HG02571 (cell line): Measurements from ENCODE around the gene RHOJ.
"Not testable (repeated sequence)": the region's sequence is repeated elsewhere in the genome, so short reads cannot be mapped to it uniquely, and the experiment has no call there.

Experiments
- ATAC-seq: cut with Tn5 transposase; IDR thresholded peaks from one replicate; pipeline ENCODE4 v1.9.1; 2021; ENCODE audit warnings: mild to moderate bottlenecking, moderate library complexity; ENCODE audit not compliant: unreplicated experiment

The RHOJ gene

GRCh38 chr14:63204407-63205043 lies at the start of gene RHOJ:
TSS of gene RHOJ (plus strand) at chr14:63204443. CDS start at chr14:63204870, 427 bp downstream.
- ATAC-seq, result no peak

- no peak for ATAC-seq
These were observed 48.6 kb upstream of the RHOJ start for GRCh38 chr14:63155511-63156185.

- ATAC-seq, result no peak
These were observed 47.0 kb upstream of the RHOJ start for GRCh38 chr14:63157195-63157594.

- ATAC-seq, result no peak
These were observed 40.9 kb upstream of the RHOJ start for GRCh38 chr14:63163306-63163705.

GRCh38 chr14:63164108-63164683 lies 40.0 kb upstream of the RHOJ start:
- ATAC-seq, result no peak

- ATAC-seq, result not testable (repeated sequence)
These were observed 39.0 kb upstream of the RHOJ start for GRCh38 chr14:63165267-63165666.

GRCh38 chr14:63167044-63167443 lies 37.2 kb upstream of the RHOJ start:
- ATAC-seq, result no peak

- no peak for ATAC-seq
These were observed 29.5 kb upstream of the RHOJ start for GRCh38 chr14:63174760-63175191.

- ATAC-seq, result no peak
These were observed 28.7 kb upstream of the RHOJ start for GRCh38 chr14:63175531-63175930.

- ATAC-seq, result no peak
These were observed 25.3 kb upstream of the RHOJ start for GRCh38 chr14:63178912-63179311.

GRCh38 chr14:63179383-63179782 lies 24.9 kb upstream of the RHOJ start:
- no peak for ATAC-seq

GRCh38 chr14:63180011-63180410 lies 24.2 kb upstream of the RHOJ start:
- no peak for ATAC-seq

- ATAC-seq, result no peak
These were observed 21.3 kb upstream of the RHOJ start for GRCh38 chr14:63182968-63183367.

GRCh38 chr14:63186453-63186852 lies 17.8 kb upstream of the RHOJ start:
- ATAC-seq, result no peak

- ATAC-seq, result no peak
These were observed 13.0 kb upstream of the RHOJ start for GRCh38 chr14:63191211-63191610.

- no peak for ATAC-seq
These were observed 12.2 kb upstream of the RHOJ start for GRCh38 chr14:63192085-63192484.

- no peak for ATAC-seq
These were observed 11.0 kb upstream of the RHOJ start for GRCh38 chr14:63193236-63193635.

GRCh38 chr14:63200035-63200740 lies 4.1 kb upstream of the RHOJ start:
- no peak for ATAC-seq

- ATAC-seq, result no peak
These were observed 3.5 kb upstream of the RHOJ start for GRCh38 chr14:63200767-63201166.

GRCh38 chr14:63203015-63203414 lies 1.2 kb upstream of the RHOJ start:
- no peak for ATAC-seq

GRCh38 chr14:63203618-63204406 lies 431 bp upstream of the RHOJ start:
- no peak for ATAC-seq
